Osteocyte (in vitro differentiated cells): ENCODE data around the gene CPN1. TPM values are rescaled to one million over a fixed set of nuclear protein-coding genes. Genes with fewer than 3 reads are reported as not detected.

Source experiments
- DNase-seq: peaks from one replicate; pipeline ENCODE4 v3.0.0; 2021; ENCODE audit warnings: mixed read lengths; ENCODE audit not compliant: unreplicated experiment; ENCODE audit errors: extremely low spot score
- H3K27ac Mint-ChIP-seq: one replicate; pipeline ENCODE4 v1.8.0; 2021; ENCODE audit warnings: mild to moderate bottlenecking, mixed read lengths; ENCODE audit not compliant: unreplicated experiment
- H3K27me3 Mint-ChIP-seq: one replicate; pipeline ENCODE4 v1.8.0; 2021; ENCODE audit warnings: mixed read lengths; ENCODE audit not compliant: unreplicated experiment
- H3K36me3 Mint-ChIP-seq: one replicate; pipeline ENCODE4 v1.8.0; 2021; ENCODE audit warnings: mixed read lengths; ENCODE audit not compliant: unreplicated experiment
- H3K4me1 Mint-ChIP-seq: one replicate; pipeline ENCODE4 v1.8.0; 2021; ENCODE audit warnings: mixed read lengths; ENCODE audit not compliant: unreplicated experiment
- H3K4me3 Mint-ChIP-seq: one replicate; pipeline ENCODE4 v1.8.0; 2021; ENCODE audit warnings: mild to moderate bottlenecking, moderate library complexity, mixed read lengths; ENCODE audit not compliant: unreplicated experiment
- H3K9me3 Mint-ChIP-seq: one replicate; pipeline ENCODE4 v1.8.0; 2021; ENCODE audit warnings: mixed read lengths; ENCODE audit not compliant: unreplicated experiment
- total RNA-seq: library from RNA; stranded (reverse); gene quantifications from 2 replicates; pipeline ENCODE4 v1.2.1, GENCODE V29; 2021
- TF ChIP-seq, protein P1 (sequence below): fragments of 200-600 bp; sonication (generic); IDR thresholded peaks from 2 replicates; pipeline ENCODE4 v1.5.0; 2021; ENCODE audit warnings: antibody characterized with exemption, mild to moderate bottlenecking, moderate library complexity

The CPN1 gene
- total RNA-seq, 1 donor from 2014 or later: not detected

DNA sequence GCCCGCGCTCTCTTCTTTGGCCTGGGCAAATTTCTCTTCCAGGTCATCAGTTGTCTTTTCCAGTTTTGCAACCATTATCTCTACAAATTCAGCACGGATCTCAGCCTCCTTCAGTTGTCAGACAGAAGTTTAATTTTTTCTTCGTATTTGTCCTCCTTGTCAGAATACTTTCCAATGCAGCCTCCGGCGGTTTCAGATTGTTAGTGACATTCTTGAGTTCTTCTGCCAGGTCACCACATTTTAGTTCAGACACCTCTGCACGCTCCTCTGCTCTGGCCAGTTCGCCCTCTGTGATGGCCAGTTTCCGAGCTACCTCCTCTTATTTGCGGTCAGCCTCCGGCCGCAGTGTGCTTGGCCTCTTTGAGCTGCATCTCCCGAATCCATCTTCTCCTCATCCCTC, 32.8 kb upstream of the CPN1 start:
- H3K9me3 Mint-ChIP-seq: no peaks in the 10 kb centered on the region
- H3K27ac Mint-ChIP-seq: no peak overlapping the region

DNA sequence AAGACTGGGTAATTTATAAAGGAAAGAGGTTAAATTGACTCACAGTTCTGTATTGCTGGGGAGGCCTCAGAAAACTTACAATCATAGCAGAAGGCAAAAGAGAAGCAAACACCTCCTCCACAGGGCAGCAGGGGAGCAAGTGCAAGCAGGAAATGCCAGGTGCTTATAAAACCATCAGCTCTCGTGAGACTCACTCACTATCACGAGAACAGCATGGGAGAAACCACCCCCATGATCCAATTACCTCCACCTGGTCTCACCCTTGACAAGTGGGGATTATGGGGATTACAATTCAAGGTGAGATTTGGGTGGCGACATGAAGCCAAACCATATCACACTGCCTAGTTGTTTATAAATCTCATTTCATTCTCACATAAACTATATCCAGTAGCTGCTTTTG, 28.0 kb upstream of the CPN1 start:
- Mint-ChIP-seq H3K36me3 (no peaks in the 10 kb centered on the region), H3K4me1 (no peaks in the 10 kb centered on the region), H3K27ac (no peak overlapping the region), H3K4me3 (no peak overlapping the region), H3K27me3 (peaks cover 41% of the 10 kb centered on the region), H3K9me3 (peaks cover 3% of the 10 kb centered on the region)
- no peak for DNase-seq
- TF ChIP-seq, protein P1, sequence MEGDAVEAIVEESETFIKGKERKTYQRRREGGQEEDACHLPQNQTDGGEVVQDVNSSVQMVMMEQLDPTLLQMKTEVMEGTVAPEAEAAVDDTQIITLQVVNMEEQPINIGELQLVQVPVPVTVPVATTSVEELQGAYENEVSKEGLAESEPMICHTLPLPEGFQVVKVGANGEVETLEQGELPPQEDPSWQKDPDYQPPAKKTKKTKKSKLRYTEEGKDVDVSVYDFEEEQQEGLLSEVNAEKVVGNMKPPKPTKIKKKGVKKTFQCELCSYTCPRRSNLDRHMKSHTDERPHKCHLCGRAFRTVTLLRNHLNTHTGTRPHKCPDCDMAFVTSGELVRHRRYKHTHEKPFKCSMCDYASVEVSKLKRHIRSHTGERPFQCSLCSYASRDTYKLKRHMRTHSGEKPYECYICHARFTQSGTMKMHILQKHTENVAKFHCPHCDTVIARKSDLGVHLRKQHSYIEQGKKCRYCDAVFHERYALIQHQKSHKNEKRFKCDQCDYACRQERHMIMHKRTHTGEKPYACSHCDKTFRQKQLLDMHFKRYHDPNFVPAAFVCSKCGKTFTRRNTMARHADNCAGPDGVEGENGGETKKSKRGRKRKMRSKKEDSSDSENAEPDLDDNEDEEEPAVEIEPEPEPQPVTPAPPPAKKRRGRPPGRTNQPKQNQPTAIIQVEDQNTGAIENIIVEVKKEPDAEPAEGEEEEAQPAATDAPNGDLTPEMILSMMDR: no peak

More for the DNA sequence above, 32.8 kb upstream of the CPN1 start:
- Mint-ChIP-seq H3K4me3 (no peak overlapping the region), H3K4me1 (no peaks in the 10 kb centered on the region), H3K27me3 (peaks cover 23% of the 10 kb centered on the region), H3K36me3 (no peaks in the 10 kb centered on the region)
- DNase-seq: no peak
- TF ChIP-seq, protein P1: no peak

DNA sequence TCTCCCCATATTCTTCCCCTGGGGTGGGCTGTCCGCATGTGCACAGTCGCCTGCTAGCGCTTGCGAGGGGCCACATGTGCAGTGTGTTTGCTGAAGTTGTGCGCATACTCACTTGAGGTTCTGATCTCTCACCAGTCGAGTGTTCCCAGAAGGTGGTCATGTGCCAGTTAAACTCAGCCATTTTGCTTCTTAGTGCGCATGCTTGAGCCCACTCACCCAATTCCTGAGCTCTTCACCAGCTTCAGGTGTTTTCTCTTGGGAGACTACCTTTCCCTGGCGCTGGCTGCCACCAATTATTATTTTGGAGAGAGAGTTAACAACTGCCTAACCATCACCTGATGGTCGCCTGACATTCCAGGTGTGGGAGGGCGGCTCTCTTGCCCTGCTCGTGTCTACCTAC, 25.2 kb upstream of the CPN1 start:
- DNase-seq: no peak
- no peak overlapping the region for H3K4me3 Mint-ChIP-seq
- H3K36me3 Mint-ChIP-seq: no peaks in the 10 kb centered on the region
- no peaks in the 10 kb centered on the region for H3K4me1 Mint-ChIP-seq
- TF ChIP-seq, protein P1: no peak
- no peak overlapping the region for H3K27ac Mint-ChIP-seq
- H3K9me3 Mint-ChIP-seq: peaks cover 17% of the 10 kb centered on the region
- H3K27me3 Mint-ChIP-seq: peaks cover 49% of the 10 kb centered on the region

DNA sequence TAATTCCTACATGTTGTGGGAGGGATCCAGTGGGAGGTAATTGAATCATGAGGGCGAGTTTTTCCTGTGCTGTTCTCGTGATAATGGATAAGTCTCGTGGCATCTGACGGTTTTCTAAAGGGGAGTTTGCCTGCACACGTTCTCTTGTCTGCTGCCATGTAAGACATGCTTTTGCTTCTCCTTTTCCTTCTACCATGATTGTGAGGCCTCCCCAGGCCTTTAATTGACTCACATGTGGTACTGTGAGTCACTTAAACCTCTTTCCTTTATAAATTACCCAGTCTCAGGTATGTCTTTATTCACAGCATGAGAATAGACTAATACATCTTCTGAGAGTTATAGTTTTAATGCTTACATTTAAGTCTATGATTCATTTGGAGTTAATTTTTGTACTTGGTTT, 22.6 kb upstream of the CPN1 start:
- no peak overlapping the region for H3K4me3 Mint-ChIP-seq
- no peak for DNase-seq
- no peaks in the 10 kb centered on the region for H3K4me1 Mint-ChIP-seq
- H3K27me3 Mint-ChIP-seq: peaks cover 54% of the 10 kb centered on the region
- H3K27ac Mint-ChIP-seq: no peak overlapping the region
- H3K36me3 Mint-ChIP-seq: no peaks in the 10 kb centered on the region
- peaks cover 17% of the 10 kb centered on the region for H3K9me3 Mint-ChIP-seq
- TF ChIP-seq, protein P1: no peak

DNA sequence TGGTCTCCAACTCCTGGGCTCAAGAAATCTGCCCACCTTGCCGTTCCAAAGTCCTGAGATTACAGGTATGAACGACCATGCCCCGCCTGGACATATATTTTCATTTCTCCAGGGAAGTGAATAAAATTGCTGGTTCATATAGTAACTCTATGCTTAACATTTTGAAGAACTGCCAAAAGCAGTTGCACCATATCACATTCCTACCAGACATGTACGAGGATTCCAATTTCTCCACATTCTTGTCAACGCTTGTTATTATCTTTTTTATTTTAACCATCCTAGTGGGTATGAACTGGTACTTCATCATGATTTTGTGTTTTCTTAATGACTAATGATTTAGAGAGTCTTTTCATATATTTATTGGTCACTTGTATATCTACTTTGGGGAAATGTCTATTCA, 21.9 kb upstream of the CPN1 start:
- no peaks in the 10 kb centered on the region for H3K4me1 Mint-ChIP-seq
- H3K27me3 Mint-ChIP-seq: peaks cover 51% of the 10 kb centered on the region
- H3K36me3 Mint-ChIP-seq: no peaks in the 10 kb centered on the region
- no peak overlapping the region for H3K27ac Mint-ChIP-seq
- H3K4me3 Mint-ChIP-seq: no peak overlapping the region
- TF ChIP-seq, protein P1: no peak
- DNase-seq: no peak
- H3K9me3 Mint-ChIP-seq: peaks cover 17% of the 10 kb centered on the region
